Stimulated activated CD4-positive, alpha-beta T cell treated with anti-CD3 and anti-CD28 coated beads, Interleukin-4, amount 100 ng/mL, for 48 hours (primary cell): ENCODE results near the gene UROS.
A peak's percentile ranks its signal among the peaks of the same experiment; 100 is the strongest.

Source experiments
- DNase-seq, 2 donors: peaks; one replicate each; pipeline ENCODE4 v3.0.0-alpha.2; 2020; ENCODE audit warnings: low read depth in 2 of 2

Gene UROS

DNA sequence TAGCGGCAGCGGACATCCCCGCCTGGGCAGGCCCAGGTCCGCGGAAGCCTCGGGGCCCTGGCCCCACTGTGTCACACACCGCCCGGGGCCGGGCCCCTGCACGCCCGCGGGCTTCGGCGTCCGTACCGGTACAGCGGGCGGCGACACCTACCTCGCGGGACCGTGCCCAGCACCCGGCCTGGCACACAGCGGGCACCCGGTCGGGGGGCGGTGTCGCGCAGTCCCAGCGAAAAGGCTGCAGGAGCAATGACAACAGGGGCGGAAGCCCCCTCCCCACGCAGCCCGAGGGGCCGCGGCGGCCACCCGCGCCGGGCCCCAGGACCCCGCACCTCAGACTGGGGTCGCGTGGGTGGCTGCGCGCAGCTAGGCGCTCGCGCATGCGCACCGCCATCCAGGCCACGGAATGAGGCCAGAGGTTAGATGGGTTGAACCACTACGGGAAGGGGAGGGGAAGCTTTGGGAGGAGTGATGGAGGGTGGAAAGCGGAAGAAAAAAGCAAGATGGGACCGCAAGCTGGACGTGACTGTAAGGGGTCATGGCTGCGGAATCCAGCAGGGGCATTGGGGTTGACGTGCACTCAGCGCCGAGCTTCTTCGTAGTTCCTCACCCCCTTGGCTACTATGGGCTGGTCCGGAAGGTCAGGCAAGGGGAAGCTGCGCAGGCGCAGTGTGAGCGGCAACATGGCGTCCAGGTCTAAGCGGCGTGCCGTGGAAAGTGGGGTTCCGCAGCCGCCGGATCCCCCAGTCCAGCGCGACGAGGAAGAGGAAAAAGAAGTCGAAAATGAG is at the start of gene UROS, which contains the start of gene BCCIP:
TSS of gene UROS (minus strand) at position 381 of the 785 bp plus-strand sequence. CDS start 6,759 bp downstream, outside the sequence.
TSS of gene BCCIP (plus strand) at position 669 of the 785 bp plus-strand sequence. CDS start at position 681, 12 bp downstream.
- DNase-seq, result peak; percentile 83 to 86

DNA sequence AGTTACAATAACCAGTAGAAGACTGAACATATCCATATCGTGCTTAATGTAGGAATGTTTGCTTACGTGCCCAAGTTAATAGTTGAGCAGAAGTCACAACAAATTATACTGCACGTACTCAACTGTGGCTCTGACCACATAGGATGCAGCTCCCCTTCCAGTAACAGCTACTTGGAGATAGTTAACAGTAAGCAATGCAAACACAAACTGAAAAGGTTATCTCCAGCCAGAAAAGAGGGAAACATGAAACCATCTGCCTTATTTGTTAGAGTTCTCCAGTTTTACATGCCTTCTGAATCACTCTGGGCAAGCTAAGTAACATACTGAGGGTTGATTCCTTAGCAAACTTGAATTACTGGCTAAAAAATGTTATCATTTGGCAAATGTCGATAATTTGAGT is 48.3 kb upstream of the UROS start:
- DNase-seq, result no peak

DNA sequence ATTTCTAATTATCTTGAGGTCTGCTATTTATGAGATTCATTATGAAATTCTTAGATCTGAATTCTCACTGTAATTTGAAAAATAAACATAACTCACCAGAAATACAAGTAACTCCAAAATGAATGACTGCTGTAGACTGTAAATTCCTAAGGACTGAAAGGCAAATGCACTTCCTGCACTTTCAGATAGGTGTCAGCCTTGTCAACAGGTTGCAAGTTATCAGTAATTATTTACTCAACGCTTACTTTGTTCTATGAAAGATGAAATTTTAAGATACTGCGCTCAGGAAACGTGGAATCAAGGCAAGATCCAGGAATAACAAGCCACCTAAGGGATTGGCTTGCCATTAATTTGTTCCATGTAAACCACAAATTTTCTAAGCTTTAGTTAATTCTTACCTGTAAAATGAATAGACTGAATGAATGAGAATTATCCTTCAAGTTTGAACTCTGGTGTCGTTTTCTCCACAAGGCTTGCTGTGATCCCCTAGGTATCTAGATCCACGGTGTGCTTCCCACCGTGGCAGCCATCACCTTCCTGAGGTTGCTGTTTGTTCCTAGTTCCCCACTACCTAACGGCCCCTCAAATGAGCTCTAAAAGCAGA is 45.4 kb upstream of the UROS start:
- DNase-seq, result peak in 1 of 2 donors; percentile 14

DNA sequence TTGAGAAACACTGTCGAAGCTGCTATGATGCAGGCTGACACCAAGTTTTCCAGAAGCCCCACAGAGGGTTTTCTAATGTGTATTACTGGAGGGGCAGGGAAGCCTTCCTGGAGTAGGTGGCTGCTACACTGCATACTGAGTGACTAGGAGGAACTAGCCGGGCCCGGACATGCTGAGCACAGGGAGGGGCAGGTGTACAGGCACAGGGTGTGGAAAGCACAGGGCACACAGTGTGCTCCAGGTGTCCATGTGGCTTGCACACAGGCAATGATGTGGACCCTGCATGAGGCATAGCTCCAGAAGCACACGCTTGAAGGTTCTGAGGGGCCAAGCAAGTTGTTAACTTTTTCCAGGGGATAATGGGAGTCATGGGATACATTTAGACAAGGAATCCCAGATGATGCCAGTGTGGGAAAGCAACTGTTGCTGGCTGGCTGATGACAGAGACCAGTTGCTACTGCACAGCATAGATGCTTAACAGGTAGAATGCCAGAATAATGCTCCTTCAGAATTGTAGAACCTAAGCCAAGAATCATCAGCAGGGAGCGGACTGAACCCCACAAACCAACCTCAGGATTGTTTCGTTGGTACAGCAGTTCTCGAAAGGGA is 43.5 kb upstream of the UROS start:
- no peak for DNase-seq

DNA sequence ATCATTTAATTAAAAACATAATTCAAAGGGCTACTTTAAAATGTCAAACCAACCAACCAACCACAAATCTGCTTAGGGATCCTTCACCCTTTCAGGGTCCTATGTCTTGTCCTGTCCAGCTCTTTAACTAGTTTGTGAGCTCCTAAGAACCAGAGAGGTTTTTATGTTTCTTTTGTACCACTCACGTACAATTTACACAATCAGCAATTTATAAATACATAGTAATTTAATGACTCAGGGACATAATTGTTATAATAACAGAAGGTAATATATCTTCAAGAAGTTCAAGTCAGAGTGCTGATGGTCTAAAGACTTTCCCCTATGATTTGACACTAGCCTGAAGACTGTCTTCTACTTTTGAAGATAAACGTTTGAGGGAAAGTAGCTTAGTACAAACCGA is 42.1 kb upstream of the UROS start:
- DNase-seq, result no peak

DNA sequence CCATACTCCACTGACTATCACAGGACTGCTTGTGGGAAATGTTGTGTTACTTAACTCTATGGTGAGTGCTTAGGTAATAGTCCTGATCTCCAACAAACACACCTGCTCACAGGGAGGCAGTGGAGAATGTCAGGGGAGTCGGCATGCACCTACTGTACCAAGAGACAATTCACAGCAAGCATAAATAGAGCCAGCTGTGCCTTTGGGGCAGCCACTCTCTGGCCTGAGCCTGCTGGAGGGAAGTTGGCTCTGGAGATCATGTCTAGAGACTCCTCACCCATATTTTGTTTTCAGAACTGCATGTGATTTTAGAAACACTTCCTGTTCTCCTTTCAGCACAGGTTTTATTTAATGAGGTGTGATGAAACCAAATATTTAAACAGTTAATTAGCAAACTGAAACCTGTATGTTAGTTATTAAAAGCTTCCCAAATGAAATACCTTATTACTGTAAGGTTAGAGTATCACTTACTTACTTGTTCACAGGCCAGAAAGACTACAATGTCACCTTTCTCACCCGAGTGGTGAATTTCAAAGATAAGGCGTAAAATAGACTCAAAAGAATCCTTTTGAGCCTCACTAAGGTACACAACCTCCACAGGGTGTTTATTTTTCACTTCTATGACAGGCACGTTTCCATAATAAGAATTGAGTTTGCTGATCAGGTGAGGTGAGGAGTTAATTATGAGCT is 36.2 kb upstream of the UROS start:
- no peak for DNase-seq

DNA sequence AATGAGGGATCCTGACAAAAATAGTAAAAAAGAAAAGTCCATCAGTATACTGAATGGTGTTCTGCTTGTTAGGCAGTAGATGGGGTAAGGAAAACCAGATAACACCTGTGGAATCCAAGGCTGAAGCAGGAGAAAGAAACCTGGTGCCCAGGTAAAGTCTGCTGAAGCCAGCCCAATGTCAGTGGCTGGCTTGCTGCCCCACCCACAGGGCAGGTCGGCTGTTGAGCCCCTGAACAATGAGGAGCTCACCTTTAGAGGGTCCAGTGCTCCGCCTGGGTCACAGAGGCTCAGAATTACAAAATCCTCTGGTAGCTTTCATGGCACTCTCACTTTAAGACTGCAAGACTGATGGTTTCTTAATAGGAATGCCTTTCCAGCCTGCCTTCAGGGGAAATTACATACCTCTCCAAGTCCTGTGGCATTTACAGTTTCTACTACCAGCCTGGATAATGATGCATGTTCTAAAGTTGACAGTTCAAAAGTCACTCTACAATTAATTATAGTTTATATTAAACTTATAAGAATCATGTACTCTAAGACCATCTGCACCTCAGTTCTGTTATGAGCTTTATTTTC is 34.2 kb upstream of the UROS start:
- DNase-seq, result no peak

DNA sequence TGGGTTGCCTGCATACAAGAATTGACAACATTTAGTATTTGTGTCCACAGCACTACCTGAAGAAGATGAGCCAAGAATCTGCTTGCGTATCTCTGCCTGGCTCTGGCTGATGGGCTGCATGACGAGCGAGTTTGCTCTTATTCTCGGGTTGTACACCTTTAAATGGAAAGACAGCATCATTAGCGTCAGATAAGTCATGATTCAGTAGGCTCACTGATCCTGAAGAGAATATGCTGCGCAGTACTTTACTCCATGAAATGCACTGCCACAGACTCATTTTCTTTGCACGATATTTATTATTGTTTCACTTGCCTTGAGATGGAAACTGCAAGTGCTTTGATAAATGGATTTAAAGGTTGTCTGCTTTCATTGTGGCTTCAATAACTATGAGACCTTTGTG is 29.4 kb upstream of the UROS start:
- no peak for DNase-seq

DNA sequence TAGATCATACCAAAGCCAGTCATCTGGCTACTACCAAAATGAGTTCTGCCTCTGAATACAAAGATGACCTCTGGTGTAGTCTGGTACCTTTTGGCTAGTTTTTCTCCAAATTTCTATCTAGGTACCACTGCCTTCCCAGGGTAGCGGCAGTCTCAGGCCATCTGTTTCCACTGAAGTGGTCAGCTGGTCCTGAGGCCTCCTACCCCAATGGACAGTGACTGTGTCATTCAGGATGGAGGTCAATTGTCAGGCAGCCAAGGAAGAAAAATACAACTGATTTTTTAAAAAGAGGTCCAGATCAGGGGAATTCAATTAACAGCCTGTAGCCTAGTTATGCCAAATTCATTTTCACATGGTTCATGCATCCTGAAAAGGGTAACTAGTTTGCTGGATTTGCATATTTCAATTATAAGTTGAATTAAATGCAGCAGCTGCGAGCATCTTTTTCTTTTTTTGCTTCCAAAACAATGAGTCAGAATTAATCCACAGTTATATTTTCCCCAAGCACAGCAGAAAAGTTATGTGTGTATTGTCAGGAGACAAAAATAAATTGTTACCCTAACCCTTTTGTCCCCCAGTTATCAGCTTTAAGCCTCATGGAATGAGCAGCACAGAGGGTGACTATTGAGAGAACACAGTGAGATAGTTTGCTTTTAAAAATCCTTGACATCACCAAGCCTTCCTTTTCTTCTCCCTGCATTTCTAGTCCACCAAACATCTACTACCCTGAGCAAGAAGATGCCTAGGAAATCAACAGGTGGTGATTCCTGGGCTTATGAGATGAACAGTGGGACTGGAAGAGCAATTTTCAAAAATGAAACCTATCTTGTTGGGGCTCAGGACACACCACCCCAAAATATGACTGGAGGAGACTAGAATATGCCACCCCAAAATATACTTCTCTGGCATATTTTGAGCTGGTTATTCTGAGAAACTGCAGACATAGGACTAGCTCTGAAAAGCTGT is 28.0 kb upstream of the UROS start:
- DNase-seq, result no peak

DNA sequence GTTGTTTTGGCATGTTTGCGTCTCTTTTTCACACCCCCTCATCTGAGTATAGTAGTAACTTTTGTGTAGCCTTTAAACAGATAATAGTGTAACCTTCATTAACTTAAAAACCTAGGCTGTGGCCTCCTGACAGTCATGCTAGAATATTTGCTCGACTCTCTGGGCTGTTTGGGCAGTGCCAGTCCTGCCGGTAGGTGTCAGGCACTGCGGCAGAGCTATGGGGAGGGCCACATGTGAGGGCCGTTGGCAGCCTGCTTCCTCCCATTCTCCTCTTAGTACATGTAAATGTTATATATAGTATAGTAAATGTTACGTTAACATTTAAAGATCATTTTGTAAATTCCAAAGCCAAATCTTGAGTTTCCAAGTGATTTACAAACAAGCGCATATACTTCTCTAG is 26.4 kb upstream of the UROS start:
- no peak for DNase-seq

DNA sequence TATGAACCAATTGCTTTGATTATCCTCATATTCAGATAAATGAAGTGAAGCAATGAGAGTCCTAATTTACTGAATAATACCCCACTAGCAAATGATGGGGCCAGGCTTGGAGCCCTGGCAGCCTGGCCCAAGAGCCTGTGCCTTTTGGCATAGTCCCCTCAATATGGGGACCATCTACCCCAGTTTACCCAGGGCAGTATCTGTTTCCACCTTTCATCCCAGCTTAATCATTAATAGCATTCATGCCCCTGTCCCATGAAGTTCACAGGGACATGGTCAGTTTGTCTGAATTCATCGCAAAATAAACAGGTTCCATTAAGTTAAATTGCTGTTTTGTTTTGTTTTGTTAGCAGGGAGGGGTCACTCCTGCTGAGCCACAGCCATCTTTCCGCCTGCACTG is 25.8 kb upstream of the UROS start:
- no peak for DNase-seq

DNA sequence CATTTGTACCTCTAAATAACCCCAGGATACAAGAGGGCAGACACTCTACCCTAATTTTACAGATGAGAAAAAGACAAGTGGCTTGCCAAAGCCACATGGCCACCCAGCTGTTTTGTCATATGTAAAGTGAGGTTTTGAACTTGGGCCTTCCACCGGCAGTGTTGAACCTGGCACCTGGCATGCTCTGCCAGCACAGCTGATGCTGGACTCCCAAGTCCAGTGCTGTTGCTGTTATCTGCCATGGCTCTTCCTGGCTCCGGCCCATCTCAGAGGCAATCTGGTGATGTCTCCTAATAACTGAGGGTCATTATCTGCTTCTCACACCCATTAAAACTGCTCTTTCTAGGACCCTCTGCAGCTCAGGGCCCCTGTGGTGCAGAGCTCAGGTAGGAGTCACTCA is 25.3 kb upstream of the UROS start:
- no peak for DNase-seq

DNA sequence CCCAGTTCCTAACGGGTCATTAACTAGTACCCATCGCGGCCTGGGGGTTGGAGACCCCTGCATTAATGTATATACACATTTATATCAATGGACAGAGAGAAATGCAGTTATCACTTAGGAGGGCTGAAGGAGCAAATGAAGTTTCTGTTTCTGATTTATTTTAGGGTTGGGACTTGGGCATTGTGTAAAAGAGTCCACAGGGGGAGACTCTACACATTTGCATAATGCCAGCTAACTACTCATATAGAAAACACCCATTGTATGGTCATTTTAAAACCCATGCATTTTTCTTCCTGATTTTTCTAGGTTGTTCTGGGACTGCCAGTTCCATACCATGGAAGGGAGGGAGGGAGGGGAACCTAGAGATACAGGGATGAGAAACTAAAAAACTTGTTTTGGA is 23.8 kb upstream of the UROS start:
- no peak for DNase-seq

DNA sequence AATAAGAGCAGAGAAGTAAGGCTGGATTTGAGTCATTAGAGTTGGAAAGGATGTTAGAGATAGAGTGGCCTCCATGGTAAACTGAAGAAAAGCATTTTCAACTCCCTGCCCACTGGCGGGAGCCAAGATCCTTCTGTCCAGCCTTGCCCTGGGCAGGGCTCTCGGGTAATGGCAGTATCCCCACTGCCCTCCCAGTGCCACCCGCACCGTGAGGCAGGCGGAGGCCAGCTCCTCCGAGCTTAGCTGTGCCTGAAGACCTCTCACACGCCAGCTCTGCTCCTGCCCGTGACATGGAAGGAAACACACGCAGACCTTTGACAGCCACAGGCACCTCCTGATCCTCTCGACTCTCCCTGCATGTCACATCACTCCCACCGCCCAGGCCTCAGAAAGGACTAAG is 22.6 kb upstream of the UROS start:
- DNase-seq, result no peak

DNA sequence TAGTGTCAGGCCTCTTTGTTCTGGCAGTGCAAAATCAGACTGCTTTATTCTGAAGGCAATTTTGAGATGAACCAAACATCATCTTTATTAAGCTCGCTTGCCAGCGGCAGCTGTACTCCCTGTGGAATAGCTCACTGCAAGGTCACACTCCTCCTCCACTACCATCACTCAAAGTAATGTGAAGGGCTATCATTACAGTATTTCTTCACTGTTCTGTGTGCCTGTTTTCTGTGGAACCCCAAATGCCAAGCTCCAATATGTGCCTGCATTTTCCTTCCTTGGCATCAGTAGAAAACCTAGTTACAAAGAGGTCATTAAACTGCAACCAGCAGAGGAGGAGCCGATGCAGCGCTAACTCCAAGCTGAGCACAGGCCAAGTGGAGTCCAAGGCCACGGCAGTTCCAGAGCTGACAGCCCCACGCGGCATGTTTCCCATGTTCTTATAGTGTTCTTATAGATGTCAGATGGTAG is 21.7 kb upstream of the UROS start:
- no peak for DNase-seq

DNA sequence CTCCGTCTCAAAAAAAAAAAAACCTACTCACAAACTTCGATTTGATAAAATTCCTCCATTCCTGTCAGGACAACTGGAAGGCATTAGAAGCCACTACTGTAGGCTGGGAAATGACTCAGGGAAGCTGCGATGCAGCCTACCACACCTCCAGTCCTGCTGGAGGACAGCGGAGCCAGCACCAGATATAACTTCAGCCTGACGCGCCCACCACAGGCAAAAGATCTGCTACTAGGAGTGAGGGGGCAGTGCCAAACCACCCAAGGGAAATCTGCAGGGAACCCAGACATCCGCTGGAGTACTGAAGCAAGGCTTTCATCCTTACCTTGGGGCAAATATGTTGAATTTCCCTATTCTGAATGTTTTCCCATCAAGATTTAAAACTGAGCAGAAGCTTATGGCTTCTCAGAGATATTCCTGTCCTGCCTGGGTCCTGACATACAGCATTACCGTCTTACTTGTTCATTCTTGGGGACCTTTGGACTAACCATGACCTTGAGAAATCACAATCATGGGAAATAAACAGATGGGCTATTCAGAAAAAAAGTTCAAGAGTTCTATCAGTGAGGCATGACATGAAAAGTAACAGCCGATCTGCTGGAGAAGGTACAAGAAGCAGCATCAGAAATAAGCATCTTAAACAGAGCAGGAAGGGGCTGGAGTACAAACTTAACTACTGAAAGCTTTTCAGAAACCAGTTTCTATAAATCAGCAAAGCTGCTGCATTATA is 20.7 kb upstream of the UROS start:
- no peak for DNase-seq

DNA sequence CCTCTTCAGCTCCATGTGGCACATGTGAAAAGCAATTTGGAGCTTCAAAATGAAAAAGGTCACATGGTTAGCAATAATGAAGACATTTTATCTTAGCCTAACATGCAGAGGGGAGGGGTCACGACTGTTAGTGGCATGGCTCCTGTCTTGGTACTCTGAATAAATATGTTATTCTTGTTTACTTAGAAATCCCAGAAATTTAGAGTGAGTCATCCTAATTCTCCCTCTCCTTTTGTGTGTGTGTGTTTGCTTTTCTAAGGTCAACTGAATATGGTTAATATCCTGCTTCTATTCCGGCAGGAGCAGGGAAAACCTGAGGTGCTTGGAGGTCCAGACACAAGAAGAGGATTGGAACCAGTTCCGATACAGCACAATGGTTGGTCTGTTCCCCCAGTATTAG is 17.9 kb upstream of the UROS start:
- DNase-seq, result no peak

DNA sequence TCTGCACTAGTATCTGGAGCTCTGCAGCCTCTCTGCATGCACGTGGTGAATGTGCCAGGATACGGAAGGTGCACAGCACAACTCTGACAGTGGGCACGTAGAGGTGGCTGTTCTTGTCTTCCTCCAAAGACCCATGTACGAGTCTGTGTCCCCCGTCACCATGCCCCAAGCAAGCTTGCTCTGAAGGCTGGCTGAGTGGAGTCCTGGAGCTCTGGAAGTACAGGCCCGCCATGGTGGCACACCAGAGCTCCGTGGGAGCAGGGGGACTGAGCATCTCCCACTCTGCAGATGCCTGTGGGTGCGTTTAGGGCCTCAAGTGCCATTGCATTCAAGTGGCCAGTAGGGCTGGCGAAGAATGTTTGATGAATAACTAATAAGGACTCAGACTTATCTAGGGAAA is 17.3 kb upstream of the UROS start:
- no peak for DNase-seq

DNA sequence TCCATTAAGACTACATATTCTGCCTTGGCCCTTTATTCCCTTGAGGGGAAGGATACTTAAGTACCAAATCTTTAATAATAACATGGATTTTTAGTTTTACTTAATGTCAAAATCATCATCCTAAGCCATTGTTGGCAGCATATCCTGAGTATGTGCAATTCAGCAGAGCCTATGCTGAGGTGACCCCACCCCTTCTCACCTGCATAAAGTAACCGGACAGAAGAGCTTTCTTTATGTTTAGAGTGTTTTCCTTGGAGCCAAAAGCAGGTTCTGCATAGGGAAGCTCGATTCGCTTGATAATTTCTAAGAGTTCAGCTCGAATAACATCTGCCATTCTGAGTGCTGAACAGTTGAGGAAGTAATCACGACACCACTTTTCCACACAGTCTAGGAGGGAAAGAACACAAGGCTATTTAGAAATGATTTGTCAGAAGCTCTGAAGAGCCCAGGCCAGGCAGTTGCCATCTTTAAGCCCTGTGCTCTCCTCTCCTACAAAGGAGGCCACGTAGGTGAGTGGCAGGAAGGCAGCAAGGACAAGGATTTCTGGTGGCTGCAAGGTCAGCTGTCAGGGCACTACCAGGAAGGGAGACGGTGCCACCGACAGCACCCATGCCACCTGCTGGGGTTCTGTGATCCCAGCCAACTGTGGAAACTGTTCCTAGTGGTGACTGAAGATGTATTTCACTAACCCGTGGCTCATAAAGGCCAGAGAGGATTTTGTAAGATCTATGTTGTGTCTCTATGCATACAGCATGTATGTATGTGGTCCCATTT is 15.9 kb upstream of the UROS start:
- DNase-seq, result no peak
